Esophagus muscularis mucosa (tissue), 3 donors: ENCODE data around the gene TRAF2.

Source experiments
- POLR2A ChIP-seq: fragments of 450-650 bp; IDR thresholded peaks from one replicate; pipeline ENCODE4 v1.6.1; 2017; ENCODE audit warnings: antibody characterized with exemption, moderate library complexity, mild to moderate bottlenecking, low read depth
- TF ChIP-seq, protein P1 (sequence below), 3 experiments: fragments of 200-600 bp in 2 of 3; fragments of 450-650 bp in 1 of 3; sonication (generic) in 2 of 3; IDR thresholded peaks; one replicate each; pipeline ENCODE4 v1.5.1; 2017 to 2019; ENCODE audit warnings: antibody characterized with exemption in 3 of 3, mild to moderate bottlenecking in 2 of 3, moderate library complexity in 1 of 3

- TF ChIP-seq, protein P1, sequence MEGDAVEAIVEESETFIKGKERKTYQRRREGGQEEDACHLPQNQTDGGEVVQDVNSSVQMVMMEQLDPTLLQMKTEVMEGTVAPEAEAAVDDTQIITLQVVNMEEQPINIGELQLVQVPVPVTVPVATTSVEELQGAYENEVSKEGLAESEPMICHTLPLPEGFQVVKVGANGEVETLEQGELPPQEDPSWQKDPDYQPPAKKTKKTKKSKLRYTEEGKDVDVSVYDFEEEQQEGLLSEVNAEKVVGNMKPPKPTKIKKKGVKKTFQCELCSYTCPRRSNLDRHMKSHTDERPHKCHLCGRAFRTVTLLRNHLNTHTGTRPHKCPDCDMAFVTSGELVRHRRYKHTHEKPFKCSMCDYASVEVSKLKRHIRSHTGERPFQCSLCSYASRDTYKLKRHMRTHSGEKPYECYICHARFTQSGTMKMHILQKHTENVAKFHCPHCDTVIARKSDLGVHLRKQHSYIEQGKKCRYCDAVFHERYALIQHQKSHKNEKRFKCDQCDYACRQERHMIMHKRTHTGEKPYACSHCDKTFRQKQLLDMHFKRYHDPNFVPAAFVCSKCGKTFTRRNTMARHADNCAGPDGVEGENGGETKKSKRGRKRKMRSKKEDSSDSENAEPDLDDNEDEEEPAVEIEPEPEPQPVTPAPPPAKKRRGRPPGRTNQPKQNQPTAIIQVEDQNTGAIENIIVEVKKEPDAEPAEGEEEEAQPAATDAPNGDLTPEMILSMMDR (IDR thresholded peaks at IDR 0.05): no peak
- TF ChIP-seq POLR2A: no peak
Observed at GRCh38 chr9:136855461-136856078, 30.7 kb upstream of the TRAF2 start.
